Activated CD4-positive, alpha-beta T cell treated with anti-CD3 and anti-CD28 coated beads, Interleukin-2, Interleukin-6, amounts not matched to agents 100 ng/mL and 50 ng/mL, durations not matched to agents 16 hours and 8 hours (primary cell): Measurements from ENCODE around the gene DDX20.
"Not testable (repeated sequence)": the region's sequence is repeated elsewhere in the genome, so short reads cannot be mapped to it uniquely, and the experiment has no call there.

Experiments used
- DNase-seq: peaks from one replicate; pipeline ENCODE4 v3.0.0-alpha.2; 2020

The DDX20 gene

DNA sequence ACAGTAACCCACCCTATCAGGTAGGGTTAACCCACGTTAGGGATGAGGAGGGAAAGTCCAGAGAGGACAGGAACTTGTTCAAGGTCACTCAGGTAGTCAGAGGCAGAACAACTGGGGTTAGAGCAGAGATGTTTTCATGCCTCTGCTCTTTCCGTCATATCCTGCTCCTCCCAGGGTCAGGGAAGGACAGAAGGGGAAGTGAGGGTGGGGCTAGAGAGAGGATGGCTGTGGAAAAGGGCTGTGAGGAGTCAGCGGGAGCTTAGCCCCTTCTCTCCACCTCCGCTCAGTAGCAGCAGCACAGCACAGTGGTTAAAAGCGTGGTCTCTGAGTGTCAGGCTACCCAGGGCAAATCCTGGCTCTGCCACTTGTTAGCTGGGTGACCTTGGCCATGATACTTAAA lies 36.5 kb downstream of the DDX20 start:
- no peak for DNase-seq

DNA sequence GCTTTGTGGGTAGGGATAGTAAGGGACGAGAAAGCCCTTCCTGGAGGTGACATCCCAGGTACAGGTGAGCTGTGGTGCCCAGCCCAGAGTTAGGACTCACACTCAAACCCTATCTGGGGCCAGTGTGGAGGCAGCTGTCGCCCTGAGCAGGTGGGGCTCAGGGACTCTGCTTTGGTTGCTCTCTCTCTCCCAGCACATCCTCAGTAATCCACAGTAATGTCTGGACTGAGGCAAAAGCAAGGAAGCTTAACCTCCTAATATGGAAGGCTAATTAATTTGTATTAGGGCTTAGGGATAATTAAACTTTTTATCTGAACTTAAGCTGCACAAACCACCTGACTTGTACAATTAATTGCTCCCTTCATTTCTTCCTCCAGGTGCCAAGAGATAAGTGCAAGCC lies 38.2 kb downstream of the DDX20 start:
- no peak for DNase-seq

- no peak for DNase-seq
Observed at GRCh38 chr1:111795401-111795800, 39.7 kb downstream of the DDX20 start.

- no peak for DNase-seq
Observed at GRCh38 chr1:111798580-111798979, 42.9 kb downstream of the DDX20 start.

DNA sequence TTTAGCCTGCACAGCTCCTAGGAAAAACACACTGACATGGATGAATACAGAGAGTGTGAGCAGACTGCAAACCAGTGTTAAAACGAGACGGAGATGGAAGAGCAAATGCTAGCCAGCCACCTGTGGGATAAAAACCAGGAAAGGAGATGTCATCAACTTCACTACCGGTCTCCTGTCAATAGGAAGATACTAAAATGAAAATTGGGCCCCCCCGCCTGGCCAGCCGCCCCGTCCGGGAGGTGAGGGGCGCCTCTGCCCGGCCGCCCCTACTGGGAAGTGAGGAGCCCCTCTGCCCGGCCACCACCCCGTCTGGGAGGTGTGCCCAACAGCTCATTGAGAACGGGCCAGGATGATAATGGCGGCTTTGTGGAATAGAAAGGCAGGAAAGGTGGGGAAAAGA lies 44.0 kb downstream of the DDX20 start:
- not testable (repeated sequence) for DNase-seq

- no peak for DNase-seq
Observed at GRCh38 chr1:111801071-111801850, 45.6 kb downstream of the DDX20 start.

- DNase-seq: no peak
Observed at GRCh38 chr1:111802110-111802509, 46.4 kb downstream of the DDX20 start.

- no peak for DNase-seq
Observed at GRCh38 chr1:111802984-111803383, 47.3 kb downstream of the DDX20 start.

- no peak for DNase-seq
Observed at GRCh38 chr1:111803951-111804350, 48.2 kb downstream of the DDX20 start.

DNA sequence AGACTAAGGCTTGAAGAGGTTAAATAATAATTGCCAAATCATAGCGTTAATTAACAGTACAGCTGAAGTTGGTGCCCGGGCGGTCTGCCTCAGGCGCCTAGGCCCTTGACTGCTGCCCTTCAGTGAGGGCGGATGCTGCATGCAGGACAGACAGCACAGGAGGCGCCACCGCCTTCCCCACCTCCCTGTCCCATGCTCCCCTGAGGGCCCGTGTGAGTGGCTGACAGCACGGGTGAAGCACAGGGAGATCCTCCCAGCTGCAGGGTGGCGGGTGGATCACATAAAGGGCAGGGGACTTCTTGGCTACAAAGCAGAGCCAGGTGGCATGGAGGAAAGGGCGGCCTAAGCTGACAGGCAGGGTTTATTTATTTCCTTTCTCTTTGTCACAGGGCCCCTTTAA lies 49.1 kb downstream of the DDX20 start:
- DNase-seq: no peak

GRCh38 chr1:111805251-111805650 lies 49.5 kb downstream of the DDX20 start:
- DNase-seq: no peak

GRCh38 chr1:111811891-111812290 lies 56.2 kb downstream of the DDX20 start:
- no peak for DNase-seq

GRCh38 chr1:111812306-111812705 lies 56.6 kb downstream of the DDX20 start:
- DNase-seq: no peak

GRCh38 chr1:111813440-111814304 lies 58.0 kb downstream of the DDX20 start:
- DNase-seq: peak; percentile 5

GRCh38 chr1:111814305-111814628 lies 58.6 kb downstream of the DDX20 start:
- DNase-seq: no peak

- no peak for DNase-seq
Observed at GRCh38 chr1:111814642-111815041, 58.9 kb downstream of the DDX20 start.
